Occipital lobe (tissue), 2 donors: Measurements from ENCODE around the gene ITGB5. TPM values are rescaled to one million over a fixed set of nuclear protein-coding genes. Genes with fewer than 3 reads are reported as not detected.

ENCODE experiments used
- DNase-seq: peaks from one replicate; lab custom pipeline; 2025; lab: John Stamatoyannopoulos, UW
- total RNA-seq: library from RNA; depleted of rRNA; stranded (reverse); fragments of >200 nt; gene quantifications from one replicate; pipeline ENCODE4 v1.2.3, GENCODE V29; 2014

Gene ITGB5, protein sequence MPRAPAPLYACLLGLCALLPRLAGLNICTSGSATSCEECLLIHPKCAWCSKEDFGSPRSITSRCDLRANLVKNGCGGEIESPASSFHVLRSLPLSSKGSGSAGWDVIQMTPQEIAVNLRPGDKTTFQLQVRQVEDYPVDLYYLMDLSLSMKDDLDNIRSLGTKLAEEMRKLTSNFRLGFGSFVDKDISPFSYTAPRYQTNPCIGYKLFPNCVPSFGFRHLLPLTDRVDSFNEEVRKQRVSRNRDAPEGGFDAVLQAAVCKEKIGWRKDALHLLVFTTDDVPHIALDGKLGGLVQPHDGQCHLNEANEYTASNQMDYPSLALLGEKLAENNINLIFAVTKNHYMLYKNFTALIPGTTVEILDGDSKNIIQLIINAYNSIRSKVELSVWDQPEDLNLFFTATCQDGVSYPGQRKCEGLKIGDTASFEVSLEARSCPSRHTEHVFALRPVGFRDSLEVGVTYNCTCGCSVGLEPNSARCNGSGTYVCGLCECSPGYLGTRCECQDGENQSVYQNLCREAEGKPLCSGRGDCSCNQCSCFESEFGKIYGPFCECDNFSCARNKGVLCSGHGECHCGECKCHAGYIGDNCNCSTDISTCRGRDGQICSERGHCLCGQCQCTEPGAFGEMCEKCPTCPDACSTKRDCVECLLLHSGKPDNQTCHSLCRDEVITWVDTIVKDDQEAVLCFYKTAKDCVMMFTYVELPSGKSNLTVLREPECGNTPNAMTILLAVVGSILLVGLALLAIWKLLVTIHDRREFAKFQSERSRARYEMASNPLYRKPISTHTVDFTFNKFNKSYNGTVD
- 25.6 TPM for total RNA-seq

GRCh38 chr3:124887177-124887931 is at the start of gene ITGB5:
ITGB5 (minus strand) TSS chr3:124887365; CDS start chr3:124887000, 365 bp downstream.
- DNase-seq: no peak

GRCh38 chr3:124935794-124936542 is 48.8 kb upstream of the ITGB5 start:
- no peak for DNase-seq

DNA sequence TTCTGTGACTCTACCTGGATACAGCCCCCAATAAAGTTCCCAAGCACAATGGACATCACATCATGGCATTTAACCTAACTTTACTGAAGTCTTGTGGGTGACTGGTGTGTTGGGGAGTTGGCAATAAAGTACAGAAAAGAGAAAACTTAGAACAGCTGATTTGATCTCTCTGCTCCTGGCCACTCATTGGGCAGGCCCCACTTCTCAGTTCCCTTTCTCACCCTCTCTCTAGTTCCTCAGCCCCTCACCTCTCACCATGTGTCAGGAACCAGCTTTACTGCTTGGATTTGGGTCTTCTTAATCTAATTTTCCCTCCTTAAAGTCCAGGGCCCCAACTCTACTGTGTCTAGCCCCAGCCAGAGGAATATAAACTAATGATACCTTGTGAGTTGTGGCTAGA is 48.1 kb upstream of the ITGB5 start:
- no peak for DNase-seq

DNA sequence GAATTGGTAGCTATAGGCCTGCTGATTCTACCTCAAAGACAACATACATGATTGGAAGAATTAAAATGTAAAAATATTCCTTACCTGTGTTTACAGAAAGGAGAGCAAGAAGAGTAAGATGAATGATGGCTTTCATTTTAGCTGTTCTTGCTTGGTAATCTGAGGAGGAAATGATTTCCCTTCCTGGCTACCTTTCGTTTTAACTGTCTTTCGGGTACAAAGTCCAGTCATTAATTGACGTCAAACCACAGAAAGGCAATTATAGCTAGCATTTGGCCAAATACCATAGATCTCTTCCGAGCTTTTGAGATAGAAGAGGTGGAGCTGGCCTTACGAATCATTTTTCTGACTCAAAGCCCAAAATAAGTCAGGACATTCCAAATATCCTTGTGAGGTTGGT is 47.4 kb upstream of the ITGB5 start, which contains the start of gene MUC13:
Gene MUC13, minus strand, starts transcription at position 175 of the 400 bp plus-strand sequence. Its CDS starts 39 bp downstream, at position 136.
- DNase-seq: no peak

DNA sequence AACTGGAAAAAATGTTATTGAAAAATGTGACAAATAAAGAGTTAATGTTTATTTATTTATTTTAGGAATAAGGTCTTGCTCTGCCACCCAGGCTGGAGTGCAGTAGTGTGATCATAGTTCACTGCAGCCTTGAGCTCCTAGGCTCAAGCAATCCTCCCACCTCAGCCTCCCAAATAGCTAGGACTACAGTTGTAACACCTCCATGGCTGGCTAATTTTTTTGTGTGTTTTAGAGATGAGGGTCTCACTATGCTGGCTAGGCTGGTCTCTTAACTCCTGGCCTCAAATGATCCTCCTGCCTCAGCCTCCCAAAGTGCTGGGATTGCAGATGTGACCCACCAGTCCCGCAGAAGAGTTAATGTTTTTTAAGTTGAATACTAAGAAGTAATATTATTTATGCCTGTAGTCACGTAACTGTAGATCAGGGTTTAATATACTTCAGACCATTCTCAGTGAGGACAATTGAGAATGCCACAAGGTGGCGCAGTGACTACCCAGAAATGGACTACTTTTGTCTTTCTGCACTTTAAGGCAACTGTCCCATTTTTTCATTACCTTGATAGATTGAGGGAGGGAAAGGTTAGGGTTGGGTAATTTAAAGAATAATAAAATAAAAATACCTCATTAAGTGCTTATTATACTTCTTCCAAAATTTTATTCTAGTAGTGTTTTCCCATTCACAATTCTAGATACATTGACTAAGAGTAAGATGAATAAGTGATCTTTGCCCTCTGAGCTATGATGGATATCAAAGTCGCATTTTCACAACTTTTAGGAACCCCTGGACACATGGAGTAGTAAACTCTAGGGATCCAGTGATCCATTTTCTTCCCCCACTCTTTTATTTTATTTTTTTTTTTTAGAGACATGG is 41.4 kb upstream of the ITGB5 start:
- no peak for DNase-seq

- no peak for DNase-seq
These were observed 40.4 kb upstream of the ITGB5 start for GRCh38 chr3:124927574-124928045.

- no peak for DNase-seq
These were observed 39.4 kb upstream of the ITGB5 start for GRCh38 chr3:124926426-124927101.

GRCh38 chr3:124924741-124925140 is 37.6 kb upstream of the ITGB5 start:
- DNase-seq: no peak

- no peak for DNase-seq
These were observed 36.7 kb upstream of the ITGB5 start for GRCh38 chr3:124923833-124924232.

DNA sequence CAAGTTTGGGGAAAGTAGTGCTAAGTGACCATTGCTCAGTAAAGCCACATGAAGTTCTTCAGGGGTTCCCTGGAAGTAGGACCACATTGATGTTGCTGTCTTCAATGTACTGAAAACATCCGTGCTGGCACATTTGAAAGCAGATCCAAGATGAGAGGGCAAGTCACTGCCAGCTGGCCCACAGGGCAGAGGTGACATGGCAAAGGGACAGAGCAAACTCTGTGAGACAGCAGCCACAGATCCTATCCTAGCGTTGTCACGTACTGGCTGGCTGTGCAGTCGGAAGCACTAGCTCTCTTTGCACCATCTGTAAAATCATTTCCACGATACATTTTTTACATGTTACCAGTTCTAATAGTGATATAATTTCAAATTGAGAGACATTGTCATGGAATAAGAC is 33.6 kb upstream of the ITGB5 start:
- DNase-seq: no peak

DNA sequence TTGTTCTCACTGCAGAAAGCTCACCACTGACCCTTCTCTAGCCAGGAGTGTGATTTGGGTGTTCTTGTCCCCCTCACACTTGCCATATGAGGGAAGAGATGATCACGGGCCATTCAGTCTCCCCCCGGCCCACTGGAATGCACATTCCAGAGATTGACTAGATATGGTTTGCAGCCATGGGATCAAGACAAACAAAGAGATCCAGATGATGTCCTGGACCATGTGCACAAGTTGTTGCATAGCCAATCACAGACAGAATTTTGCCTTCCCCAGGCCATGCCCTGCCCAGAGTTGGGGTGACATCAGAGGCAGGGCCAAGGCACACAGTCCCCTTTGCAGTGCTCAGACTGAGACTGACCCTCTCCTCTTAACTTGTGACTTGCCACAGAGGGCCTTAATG is 32.6 kb upstream of the ITGB5 start:
- no peak for DNase-seq

DNA sequence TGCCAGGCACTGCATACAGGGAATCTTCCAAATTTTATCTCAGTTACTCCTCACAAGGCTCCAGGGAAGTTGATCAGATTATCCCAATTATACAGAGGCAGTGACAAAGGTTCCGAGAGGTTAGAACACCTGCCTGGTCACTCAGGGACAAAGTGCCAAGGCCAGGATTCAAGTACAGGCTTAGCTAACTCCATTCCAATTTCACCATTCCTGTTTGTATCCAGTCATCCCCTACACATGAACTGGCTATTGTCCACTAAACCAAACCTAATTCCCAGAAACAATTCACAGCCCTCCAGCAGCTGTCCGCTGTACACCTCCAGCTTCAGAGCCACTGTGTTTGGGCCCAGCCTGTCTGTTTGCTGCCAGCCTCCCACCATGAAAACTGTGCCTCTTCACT is 31.4 kb upstream of the ITGB5 start:
- DNase-seq: no peak

DNA sequence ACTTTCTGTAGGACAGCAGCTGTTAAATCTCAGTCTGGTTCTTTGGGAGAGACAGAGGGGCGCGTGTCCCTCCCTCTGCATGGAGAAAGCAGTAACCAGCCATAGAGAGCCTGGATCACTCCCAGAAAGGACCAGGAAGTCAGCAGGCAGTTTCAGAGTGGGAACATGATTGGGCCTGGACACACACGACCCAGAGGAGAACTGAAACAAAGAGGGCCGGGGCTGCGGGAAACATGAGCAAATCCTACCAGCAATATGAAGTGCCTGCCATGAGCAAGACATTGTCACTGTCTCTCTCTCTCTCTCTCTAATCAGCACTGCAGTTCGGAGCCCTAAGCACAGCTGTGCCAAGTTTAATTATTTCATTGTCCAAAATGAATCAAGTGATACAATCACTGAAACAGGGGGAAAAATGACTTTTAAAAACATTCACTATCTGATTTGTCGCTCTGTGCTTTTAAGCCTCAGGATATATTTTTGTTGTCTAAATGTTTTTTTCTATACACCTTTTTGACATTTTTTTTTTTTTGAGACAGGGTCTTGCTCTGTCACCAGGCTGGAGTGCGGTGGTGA is 29.8 kb upstream of the ITGB5 start:
- DNase-seq: no peak

DNA sequence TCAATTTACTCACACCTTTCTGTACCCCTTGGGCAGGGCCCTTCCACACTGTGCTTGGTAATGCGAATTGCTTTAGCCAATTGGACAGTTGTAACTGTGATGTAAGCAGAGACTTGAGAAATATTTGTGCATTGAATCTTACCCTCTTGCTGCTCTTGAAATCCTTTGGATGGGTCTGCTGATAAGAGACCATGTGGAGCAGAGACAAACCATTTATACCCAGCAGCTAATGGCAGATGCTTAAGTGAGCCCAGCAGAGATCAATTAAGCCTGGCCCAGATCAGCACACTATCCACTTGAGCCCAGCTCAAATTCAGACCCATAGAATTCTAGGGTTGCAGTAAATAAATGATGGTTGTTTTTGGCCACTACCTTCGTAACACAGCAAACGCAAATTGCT is 28.1 kb upstream of the ITGB5 start:
- no peak for DNase-seq

GRCh38 chr3:124907957-124908356 is 20.8 kb upstream of the ITGB5 start:
- no peak for DNase-seq

DNA sequence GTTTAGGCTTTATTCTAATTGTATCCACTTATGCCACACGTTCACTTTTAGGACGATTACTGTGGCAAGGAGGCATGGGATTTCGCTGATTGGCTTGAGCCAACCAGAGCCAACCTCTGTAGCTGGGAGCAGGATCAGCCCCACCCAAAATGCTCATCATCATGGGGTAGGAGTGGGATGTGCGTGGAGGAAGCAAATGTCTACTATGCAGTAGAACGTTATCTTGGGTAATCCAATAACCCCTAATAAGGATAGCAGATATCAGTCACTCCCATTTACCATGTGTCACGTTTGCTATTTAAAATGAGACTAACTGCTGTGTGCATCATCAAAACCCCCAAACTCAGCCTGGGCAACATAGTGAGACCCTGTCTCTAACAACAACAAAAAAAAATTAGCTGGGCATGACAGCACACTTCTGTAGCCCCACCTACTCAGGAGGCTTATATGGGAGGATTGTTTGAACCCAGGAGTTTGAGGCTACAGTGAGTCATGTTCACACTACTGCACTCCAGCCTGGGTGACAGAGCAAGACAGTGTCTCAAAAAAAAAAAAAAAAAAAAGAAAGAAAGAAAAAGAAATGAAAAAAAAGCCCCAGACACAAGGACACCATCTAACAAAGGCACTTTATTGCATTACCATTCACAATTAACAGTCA is 17.8 kb upstream of the ITGB5 start:
- DNase-seq: no peak

- DNase-seq: no peak
These were observed 17.0 kb upstream of the ITGB5 start for GRCh38 chr3:124903896-124904834.
